GM10248 (cell line): ENCODE measurements around the gene KSR1.

Experiments used
- CTCF ChIA-PET: fragments of 300-600 bp; sonication (Branson Sonifier 250); formaldehyde crosslinking; extraction: SDS; loops from one replicate; lab custom pipeline; 2021; ENCODE audit warnings: antibody characterized with exemption; lab: Yijun Ruan, JAX
- POLR2A ChIA-PET: fragments of 350-650 bp; sonication (Branson Sonifier 250); formaldehyde crosslinking; extraction: SDS; loops from one replicate; lab custom pipeline; 2020; ENCODE audit warnings: antibody characterized with exemption; lab: Yijun Ruan, JAX
- DNase-seq: peaks from one replicate; pipeline ENCODE4 v3.0.0; 2012; ENCODE audit errors: extremely low spot score
- CTCF ChIP-seq: IDR thresholded peaks from 2 replicates; pipeline ENCODE4 v1.5.1; 2012; ENCODE audit warnings: mild to moderate bottlenecking, low read depth; ENCODE audit errors: extremely low read depth, missing control alignments, control extremely low read depth

The KSR1 gene

GRCh38 chr17:27506348-27507218, 50.3 kb downstream of the KSR1 start:
- POLR2A ChIA-PET, result no interaction called here
- CTCF ChIA-PET, result interaction anchor here (0.8 to 1.4 kb wide), 6 partner anchors 12 to 162 kb away, joined by 3 to 4 read pairs (median 3); no protein-coding TSS in a partner anchor
- TF ChIP-seq CTCF, result no peak
- DNase-seq, result peak; percentile 78

GRCh38 chr17:27511168-27511883, 55.1 kb downstream of the KSR1 start:
- ChIA-PET POLR2A (no interaction called here), CTCF (interaction anchor here (1.0 to 4.1 kb wide), 4 partner anchors 11 to 88 kb away, joined by 3 to 24 read pairs (median 4); no protein-coding TSS in a partner anchor)
- no peak for TF ChIP-seq CTCF

GRCh38 chr17:27512031-27512430, 55.8 kb downstream of the KSR1 start:
- ChIA-PET POLR2A (no interaction called here), CTCF (interaction anchor here (1.0 to 4.1 kb wide), 4 partner anchors 10 to 88 kb away, joined by 3 to 24 read pairs (median 4); no protein-coding TSS in a partner anchor)
- TF ChIP-seq CTCF, result no peak
- no peak for DNase-seq

More at GRCh38 chr17:27511168-27511883, 55.1 kb downstream of the KSR1 start:
- DNase-seq, result no peak

GRCh38 chr17:27512511-27513346, 56.5 kb downstream of the KSR1 start:
- POLR2A ChIA-PET, result no interaction called here
- no peak for TF ChIP-seq CTCF
- DNase-seq, result no peak
- CTCF ChIA-PET, result interaction anchor here (1.0 to 4.1 kb wide), 5 partner anchors 9 to 87 kb away, joined by 3 to 24 read pairs (median 3); no protein-coding TSS in a partner anchor

GRCh38 chr17:27513849-27514248, 57.6 kb downstream of the KSR1 start:
- DNase-seq, result no peak
- TF ChIP-seq CTCF, result no peak
- CTCF ChIA-PET, result interaction anchor here (1.0 to 4.1 kb wide), 4 partner anchors 8 to 27 kb away, joined by 3 to 24 read pairs (median 3); no protein-coding TSS in a partner anchor
- POLR2A ChIA-PET, result no interaction called here
